ENCODE data around the gene TUBA4A.
"Not testable (repeated sequence)": the region's sequence is repeated elsewhere in the genome, so short reads cannot be mapped to it uniquely, and the experiment has no call there.

Gene TUBA4A

GRCh38 chr2:219266886-219267285 is 13.2 kb upstream of the TUBA4A start:
- FAIRE-seq: no peak

- FAIRE-seq: no peak
Measured at GRCh38 chr2:219266232-219266631, 12.5 kb upstream of the TUBA4A start.

- no peak for FAIRE-seq
Measured at GRCh38 chr2:219261024-219261855, 7.5 kb upstream of the TUBA4A start.

DNA sequence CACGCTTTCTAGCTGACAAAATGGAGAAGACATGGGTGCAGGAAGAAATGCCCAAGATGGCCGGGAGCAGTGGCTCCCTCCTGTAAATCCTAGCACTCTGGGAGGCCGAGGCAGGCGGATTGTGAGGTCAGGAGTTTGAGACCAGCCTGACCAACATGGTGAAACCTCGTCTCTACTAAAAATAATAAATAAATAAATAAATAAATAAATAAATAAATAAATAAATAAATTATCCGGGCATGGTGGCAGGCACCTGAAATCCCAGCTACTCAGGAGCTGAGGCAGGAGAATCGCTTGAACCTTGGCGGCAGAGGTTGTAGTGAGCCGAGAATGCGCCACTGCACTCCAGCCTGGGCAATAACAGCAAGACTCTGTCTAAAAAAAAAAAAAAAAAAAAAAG is 5.2 kb upstream of the TUBA4A start:
- FAIRE-seq: not testable (repeated sequence)

DNA sequence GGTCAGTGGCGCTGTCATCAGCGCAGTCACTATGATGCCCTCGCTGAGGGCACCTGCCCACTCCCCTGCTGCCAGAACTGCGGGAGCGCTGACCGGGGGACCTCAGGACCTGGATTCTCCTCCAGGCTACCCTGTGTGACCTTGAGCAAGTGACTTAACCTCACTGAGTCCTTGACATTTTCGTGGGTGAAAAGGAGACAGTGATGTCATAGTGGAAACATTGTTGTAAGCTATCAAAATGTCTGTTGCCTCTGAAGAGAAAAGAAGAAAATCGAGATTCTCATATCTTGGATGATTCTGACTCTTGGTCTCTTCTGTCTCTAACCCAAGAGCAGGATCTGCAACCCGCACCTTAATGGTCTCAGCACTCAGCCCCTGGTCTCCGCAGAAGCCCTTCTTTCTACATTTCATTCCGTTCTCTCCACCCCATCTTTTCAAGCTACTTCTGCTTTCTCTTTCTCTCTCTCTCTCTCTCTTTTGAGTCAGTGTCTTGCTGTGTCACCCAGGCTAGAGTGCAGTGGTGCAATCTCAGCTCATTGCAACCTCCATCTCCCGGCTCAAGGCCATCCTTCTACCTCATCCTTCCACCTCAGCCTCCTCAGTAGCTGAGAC is 978 bp upstream of the TUBA4A start:
- no peak for FAIRE-seq

GRCh38 chr2:219252900-219253752 is 592 bp downstream of the TUBA4A start, which contains the start of gene TUBA4B:
TUBA4B (plus strand) TSS chr2:219253243; CDS start chr2:219253408, 165 bp downstream.
- no peak for FAIRE-seq

DNA sequence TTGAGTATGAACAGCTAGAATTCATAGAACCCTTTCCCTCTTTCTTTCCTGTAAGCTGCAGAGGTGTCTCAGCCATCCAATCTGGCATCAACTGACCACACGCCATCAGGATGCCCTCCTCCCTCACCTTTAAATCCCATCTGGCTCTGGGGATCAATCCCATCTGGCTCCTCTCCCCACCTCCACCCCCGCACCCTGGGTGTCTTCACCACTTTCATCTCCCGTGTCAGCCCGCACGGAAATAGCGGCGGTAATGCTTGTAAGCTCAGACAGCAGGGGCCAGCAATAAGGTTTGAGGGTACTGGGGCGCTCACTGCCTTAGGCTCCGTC is 1.2 kb downstream of the TUBA4A start:
- FAIRE-seq: no peak

DNA sequence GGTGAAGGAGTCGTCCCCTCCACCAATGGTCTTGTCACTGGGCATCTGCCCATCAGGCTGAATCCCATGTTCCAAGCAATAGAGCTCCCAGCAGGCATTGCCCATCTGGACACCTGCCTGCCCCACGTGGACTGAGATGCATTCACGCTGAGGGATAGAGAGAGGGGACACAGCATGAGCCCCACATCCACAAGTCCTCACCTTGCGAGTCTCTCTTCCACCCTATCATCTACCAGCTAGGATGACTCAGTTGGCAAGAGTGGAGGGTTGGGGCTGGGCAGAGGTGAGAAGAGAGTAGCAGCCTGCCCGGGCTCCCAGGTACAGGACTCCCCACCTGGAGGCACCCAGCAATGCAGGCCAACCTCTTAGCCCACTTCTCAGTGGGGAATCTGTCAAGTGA is 1.6 kb downstream of the TUBA4A start:
- FAIRE-seq: no peak

DNA sequence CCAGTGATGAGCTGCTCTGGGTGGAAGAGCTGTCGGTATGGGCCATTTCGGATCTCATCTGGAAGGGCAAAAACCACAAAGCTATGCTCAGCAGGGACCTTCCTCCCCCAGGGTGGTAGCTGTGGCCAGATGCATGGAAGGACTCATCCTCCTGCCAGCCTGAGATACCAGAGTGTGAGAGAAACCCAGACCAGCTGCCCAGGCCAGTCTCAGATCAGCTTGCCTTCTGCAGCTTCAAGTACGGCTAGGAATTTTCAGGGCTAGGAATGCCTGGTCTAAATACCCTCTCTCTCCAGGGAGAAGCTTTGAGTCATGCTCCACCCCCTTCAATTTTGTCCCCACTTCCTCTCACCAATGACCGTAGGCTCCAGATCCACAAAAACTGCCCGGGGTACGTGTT is 2.1 kb downstream of the TUBA4A start:
- no peak for FAIRE-seq

- no peak for FAIRE-seq
Measured at GRCh38 chr2:219250049-219250781, 3.5 kb downstream of the TUBA4A start.

DNA sequence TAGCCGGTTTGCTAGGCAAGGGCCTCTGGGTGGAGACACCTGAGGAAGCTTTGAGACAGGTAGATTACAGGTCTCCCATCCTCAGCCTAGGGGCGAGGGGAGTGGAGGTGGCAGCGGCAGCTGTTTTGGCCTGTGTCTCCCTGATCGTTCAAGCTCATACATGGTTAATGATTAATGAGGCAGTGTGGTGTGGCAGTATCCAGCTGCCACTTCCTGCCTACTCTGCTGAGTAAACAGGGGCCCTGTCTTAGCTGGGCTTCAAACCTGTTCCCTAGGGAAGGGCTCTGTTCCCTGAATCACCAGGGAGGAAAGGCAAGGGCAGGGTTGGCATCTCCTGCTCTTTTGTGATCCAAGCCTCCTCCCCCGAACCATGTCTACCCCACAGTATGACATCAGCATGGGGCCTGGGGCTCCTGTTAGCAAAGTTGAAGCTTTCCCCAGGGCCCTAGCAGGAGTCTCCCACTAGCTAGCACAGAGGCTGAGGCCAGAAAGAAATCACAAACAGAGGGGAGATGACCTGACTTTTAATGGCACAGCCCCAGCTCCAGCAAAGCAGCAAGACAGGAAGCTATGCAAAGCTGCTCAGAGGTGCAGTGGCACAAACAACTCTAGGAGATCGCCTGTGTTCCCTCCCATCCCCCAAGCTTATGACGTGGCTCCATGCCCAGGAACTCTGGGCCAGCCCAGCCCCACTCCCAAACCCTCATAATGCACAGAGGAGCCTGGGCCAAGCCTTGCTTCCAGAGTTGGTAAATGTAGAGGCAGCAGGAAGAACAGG is 4.3 kb downstream of the TUBA4A start:
- peak; percentile 77 for FAIRE-seq

DNA sequence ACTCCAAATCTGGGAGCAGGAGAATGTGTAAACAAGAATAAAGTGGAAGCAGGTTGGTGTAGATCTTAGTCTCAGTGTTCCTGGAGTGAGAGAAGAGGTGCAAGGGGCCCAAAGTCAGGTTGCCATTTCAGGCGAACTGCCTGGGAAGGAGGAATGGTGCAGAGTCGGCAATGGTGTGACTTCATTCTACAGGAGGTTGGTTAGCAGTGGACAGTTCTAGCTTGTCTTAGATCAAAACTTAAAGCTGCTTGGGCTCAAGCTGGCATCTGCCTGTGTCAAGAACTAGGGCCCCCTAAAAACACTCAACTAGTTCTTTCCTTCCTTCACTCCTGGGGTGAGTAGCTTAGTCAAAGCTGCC is 4.9 kb downstream of the TUBA4A start:
- no peak for FAIRE-seq

- no peak for FAIRE-seq
Measured at GRCh38 chr2:219247678-219248642, 5.8 kb downstream of the TUBA4A start.

DNA sequence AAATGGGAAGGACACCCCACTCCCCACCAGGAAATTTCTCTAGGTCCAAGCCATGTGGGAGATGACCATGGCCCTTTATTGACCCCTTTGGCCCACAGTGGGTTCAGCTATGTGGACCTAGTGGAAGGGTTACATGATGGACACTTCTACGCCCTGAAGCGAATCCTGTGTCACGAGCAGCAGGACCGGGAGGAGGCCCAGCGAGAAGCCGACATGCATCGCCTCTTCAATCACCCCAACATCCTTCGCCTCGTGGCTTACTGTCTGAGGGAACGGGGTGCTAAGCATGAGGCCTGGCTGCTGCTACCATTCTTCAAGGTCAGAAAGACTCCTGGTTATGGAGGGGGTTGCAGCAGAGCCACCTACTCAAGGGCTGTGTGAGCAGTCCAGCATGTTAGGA is 7.2 kb downstream of the TUBA4A start:
- no peak for FAIRE-seq

GRCh38 chr2:219245899-219246230 is 7.9 kb downstream of the TUBA4A start:
- FAIRE-seq: no peak

GRCh38 chr2:219245148-219245898 is 8.4 kb downstream of the TUBA4A start, which contains the start of the genes GLB1L and STK16:
GLB1L (minus strand) TSS chr2:219245444; CDS start chr2:219243573, 1,871 bp downstream.
STK16 (plus strand) TSS chr2:219245479; CDS start chr2:219246000, 521 bp downstream.
- no peak for FAIRE-seq

DNA sequence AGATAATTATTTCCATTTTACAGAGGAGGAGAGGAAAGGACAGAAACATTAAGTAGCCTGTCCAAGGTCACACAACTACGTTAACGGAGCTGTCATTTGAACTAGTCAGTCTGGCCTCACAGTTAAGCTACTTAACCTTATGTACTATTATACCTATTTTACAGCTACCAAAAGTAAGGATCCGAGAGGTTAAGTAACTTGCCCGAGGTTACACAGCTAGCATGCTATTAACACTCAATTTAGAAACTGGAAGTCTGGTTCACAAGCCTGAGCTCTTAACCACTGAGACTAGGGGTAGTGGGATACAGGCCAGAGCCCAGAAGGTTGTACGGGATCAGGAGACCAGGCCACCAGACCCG is 8.9 kb downstream of the TUBA4A start:
- FAIRE-seq: no peak

DNA sequence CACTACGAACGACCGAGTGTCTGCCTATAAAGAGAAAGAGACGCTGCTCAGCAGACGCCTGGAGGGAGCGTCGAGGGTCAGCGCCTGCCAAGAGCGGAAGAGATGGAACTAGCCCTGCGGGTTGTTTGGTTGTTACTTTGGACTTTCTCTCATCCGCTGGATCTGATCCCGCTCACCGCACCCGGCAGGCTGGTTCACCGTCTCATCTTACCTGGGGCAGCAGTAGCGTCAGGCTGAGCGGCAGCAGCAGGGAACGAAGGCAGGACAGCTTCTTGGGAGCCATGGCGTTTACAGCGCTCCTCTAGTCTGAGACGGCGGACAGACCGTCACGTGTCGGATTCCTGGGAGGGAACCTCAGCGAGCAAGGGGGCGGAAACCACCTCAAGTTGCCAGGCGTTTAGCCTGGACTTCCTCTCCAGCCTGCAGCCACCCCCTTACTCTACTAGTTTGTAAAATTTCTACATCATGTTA is 10.4 kb downstream of the TUBA4A start:
- FAIRE-seq: no peak

DNA sequence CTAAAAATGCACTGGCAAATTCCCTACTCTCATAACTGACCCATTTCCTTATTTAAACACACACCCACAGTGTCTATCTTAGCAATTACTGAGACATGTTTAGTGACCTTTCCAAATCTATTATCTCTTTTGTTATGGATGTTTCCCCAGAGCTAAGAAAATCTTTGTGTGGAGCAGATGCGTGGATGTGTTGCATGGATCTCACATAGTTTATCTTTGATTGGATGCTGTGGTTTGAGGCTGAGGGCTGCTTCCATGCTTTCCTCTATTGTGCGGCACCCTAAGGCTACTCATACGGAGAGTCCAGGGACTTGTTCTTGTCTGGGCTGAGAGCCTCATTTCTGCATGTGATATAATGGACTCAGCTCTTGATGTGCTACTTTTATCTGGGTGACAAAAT is 19.4 kb downstream of the TUBA4A start:
- FAIRE-seq: no peak

DNA sequence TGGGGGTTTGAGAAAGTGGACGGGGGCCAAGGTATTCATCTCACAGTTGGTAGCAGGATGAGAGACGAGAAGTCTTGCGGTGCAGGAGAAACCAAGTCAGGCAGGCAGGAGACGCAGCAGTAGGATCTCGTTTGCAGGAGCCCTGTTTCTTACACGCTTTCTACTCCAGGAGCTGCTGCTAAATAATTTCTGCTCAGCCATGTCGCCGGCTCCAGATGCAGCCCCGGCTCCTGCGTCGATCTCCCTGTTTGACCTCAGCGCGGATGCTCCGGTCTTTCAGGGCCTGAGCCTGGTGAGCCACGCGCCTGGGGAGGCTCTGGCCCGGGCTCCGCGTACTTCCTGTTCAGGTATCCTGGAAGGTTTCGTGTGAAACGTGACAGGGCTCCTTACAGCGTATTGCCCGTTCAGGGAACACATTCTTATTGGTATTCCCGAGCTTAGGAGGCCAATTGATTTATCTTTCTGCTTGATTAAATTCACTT is 23.6 kb downstream of the TUBA4A start:
- no peak for FAIRE-seq

Measured in islet of Langerhans (tissue), 1 donor.